Body of pancreas (tissue), 4 donors: ENCODE results near the gene TCOF1. TPM values are rescaled to one million over a fixed set of nuclear protein-coding genes. Genes with fewer than 3 reads are reported as not detected.

Experiments used
- ATAC-seq: fragments of 150-250 bp; one replicate; pipeline ENCODE4 v1.9.1; 2016
- DNase-seq, 4 donors: peaks; one replicate each; pipeline ENCODE4 v3.0.0-alpha.2; 2019
- H3K27ac ChIP-seq, 4 donors: fragments of 200-600 bp; sonication (generic); 1 replicate in 3 of 4; 2 replicates in 1 of 4; pipeline versions ENCODE4 v1.5.1 to v1.6.1; 2016 to 2019; ENCODE audit warnings: mild to moderate bottlenecking in 1 of 4, mixed read lengths in 1 of 4, moderate library complexity in 1 of 4
- H3K27me3 ChIP-seq, 2 donors: fragments of 200-600 bp; sonication (generic); one replicate each; pipeline ENCODE4 v1.6.0; 2016; ENCODE audit warnings: mild to moderate bottlenecking in 1 of 2
- H3K36me3 ChIP-seq, 2 donors: fragments of 200-600 bp; sonication (generic); replicated peaks in 1 of 2; 2 replicates each; pipeline ENCODE4 v1.5.1; 2016; ENCODE audit warnings: low read depth in 2 of 2; ENCODE audit not compliant: insufficient read depth in 1 of 2
- H3K4me1 ChIP-seq: fragments of 200-600 bp; sonication (generic); one replicate; pipeline ENCODE4 v1.6.0; 2016
- H3K4me3 ChIP-seq, 2 donors: fragments of 200-600 bp; sonication (generic); 1 replicate in 1 of 2; 2 replicates in 1 of 2; pipeline ENCODE4 v1.5.1; 2016 to 2019
- H3K9me3 ChIP-seq, 3 donors: fragments of 200-600 bp; sonication (generic); 1 replicate in 2 of 3; 2 replicates in 1 of 3; pipeline ENCODE4 v1.5.1; 2016
- CTCF ChIP-seq, 7 experiments: fragments of 450-650 bp in 4 of 7; fragments of 200-600 bp in 3 of 7; sonication (generic) in 3 of 7; IDR thresholded peaks; one replicate each; pipeline ENCODE4 v1.5.1; 2016 to 2019; ENCODE audit warnings: antibody characterized with exemption in 7 of 7
- POLR2A ChIP-seq, 3 donors: fragments of 450-650 bp; IDR thresholded peaks; one replicate each; pipeline ENCODE4 v1.6.1; 2016; ENCODE audit warnings: antibody characterized with exemption in 3 of 3, mild to moderate bottlenecking in 2 of 3
- WGBS, 2 donors: methylation state at CpG; one replicate each; pipeline ENCODE4 v1.1.5; 2017; 5-methylcytosine and 5-hydroxymethylcytosine counted together
- intact Hi-C: fragments of 100-400 bp; cut with DNase I; formaldehyde crosslinking; loops from one replicate; pipeline ENCODE4 v1.15.1; 2023
- total RNA-seq, 2 donors: library from RNA; depleted of rRNA; stranded (reverse); fragments of >200 nt; gene quantifications; one replicate each; pipeline ENCODE4 v1.1.0, GENCODE V29; 2016

Gene TCOF1
- total RNA-seq, 2 donors from 2014 or later = 18.9 to 23.4 TPM

- no peaks in the 10 kb centered on the region for H3K9me3 ChIP-seq
- no peaks in the 10 kb centered on the region for H3K4me1 ChIP-seq
- intact Hi-C loops = no loop called here
- H3K4me3 ChIP-seq = no peak overlapping the region
- H3K36me3 ChIP-seq = peaks cover 23 to 78% of the 10 kb centered on the region in 2 donors
- WGBS, 2 donors = 75 to 78% methylated on average over 9 to 10 of the region's 10 CpGs
- no peak for DNase-seq
- no peaks in the 10 kb centered on the region for H3K27me3 ChIP-seq
- no peak overlapping the region for H3K27ac ChIP-seq
- ATAC-seq = no peak
- no peak for TF ChIP-seq POLR2A (IDR thresholded peaks at IDR 0.05)
- no peak for TF ChIP-seq CTCF (IDR thresholded peaks at IDR 0.05)
Observed at GRCh38 chr5:150376799-150377771, 19.6 kb downstream of the TCOF1 start.

- intact Hi-C loops = no loop called here
- DNase-seq (peak in 1 of 4 donors; percentile 33), ATAC-seq (no peak)
- 80% methylated on average over 5 of the region's 5 CpGs for WGBS, 2 donors
- Histone ChIP-seq H3K9me3 (no peaks in the 10 kb centered on the region), H3K27ac (no peak overlapping the region), H3K4me1 (no peaks in the 10 kb centered on the region), H3K4me3 (no peak overlapping the region), H3K36me3 (peaks cover 24 to 74% of the 10 kb centered on the region in 2 donors), H3K27me3 (no peaks in the 10 kb centered on the region)
- no peak for TF ChIP-seq CTCF (IDR thresholded peaks at IDR 0.05)
- no peak for TF ChIP-seq POLR2A (IDR thresholded peaks at IDR 0.05)
Observed at GRCh38 chr5:150377964-150378694, 20.6 kb downstream of the TCOF1 start.

GRCh38 chr5:150384701-150385100 lies 27.2 kb downstream of the TCOF1 start:
- H3K4me1 ChIP-seq = no peaks in the 10 kb centered on the region
- ATAC-seq (no peak), DNase-seq (no peak)
- intact Hi-C loops = no loop called here
- no peaks in the 10 kb centered on the region for H3K27me3 ChIP-seq
- 93 to 94% methylated on average over 5 of the region's 5 CpGs for WGBS, 2 donors
- H3K9me3 ChIP-seq = no peaks in the 10 kb centered on the region
- no peak overlapping the region for H3K27ac ChIP-seq
- TF ChIP-seq CTCF (IDR thresholded peaks at IDR 0.05) (no peak), POLR2A (IDR thresholded peaks at IDR 0.05) (no peak)
- H3K4me3 ChIP-seq = no peak overlapping the region
- peaks cover 4 to 41% of the 10 kb centered on the region in 2 donors for H3K36me3 ChIP-seq

GRCh38 chr5:150386024-150386855 lies 28.7 kb downstream of the TCOF1 start:
- intact Hi-C loops = no loop called here
- no peak for ATAC-seq
- H3K27me3 ChIP-seq = no peaks in the 10 kb centered on the region
- H3K27ac ChIP-seq = no peak overlapping the region
- no peaks in the 10 kb centered on the region for H3K4me1 ChIP-seq
- TF ChIP-seq POLR2A (IDR thresholded peaks at IDR 0.05) (no peak), CTCF (IDR thresholded peaks at IDR 0.05) (no peak)
- no peaks in the 10 kb centered on the region for H3K9me3 ChIP-seq
- 84 to 91% methylated on average over 13 to 15 of the region's 15 CpGs for WGBS, 2 donors
- H3K36me3 ChIP-seq = peaks cover 4 to 36% of the 10 kb centered on the region in 2 donors
- H3K4me3 ChIP-seq = no peak overlapping the region
- no peak for DNase-seq
